CD4-positive, alpha-beta T cell treated with Interleukin-6 at 100 ng/mL for 8 hours (primary cell): Measurements from ENCODE around the gene SLC4A8.
"Not testable (repeated sequence)": the region's sequence is repeated elsewhere in the genome, so short reads cannot be mapped to it uniquely, and the experiment has no call there.

Experiments
- DNase-seq: peaks from one replicate; pipeline ENCODE4 v3.0.0-alpha.2; 2020; ENCODE audit warnings: mixed read lengths, low spot score

Gene SLC4A8

GRCh38 chr12:51430196-51430895 is 5.7 kb downstream of the SLC4A8 start:
- no peak for DNase-seq

GRCh38 chr12:51432921-51433320 is 8.3 kb downstream of the SLC4A8 start:
- DNase-seq: no peak

GRCh38 chr12:51434305-51434704 is 9.7 kb downstream of the SLC4A8 start:
- no peak for DNase-seq

GRCh38 chr12:51437431-51437830 is 12.8 kb downstream of the SLC4A8 start:
- no peak for DNase-seq

GRCh38 chr12:51439330-51439729 is 14.7 kb downstream of the SLC4A8 start:
- DNase-seq: no peak

GRCh38 chr12:51441583-51441982 is 17.0 kb downstream of the SLC4A8 start:
- DNase-seq: no peak

GRCh38 chr12:51442324-51442723 is 17.7 kb downstream of the SLC4A8 start:
- no peak for DNase-seq

GRCh38 chr12:51443573-51443972 is 18.9 kb downstream of the SLC4A8 start:
- no peak for DNase-seq

- DNase-seq: no peak
These were observed 24.1 kb downstream of the SLC4A8 start for GRCh38 chr12:51448618-51449256.

GRCh38 chr12:51449580-51450246 is 25.1 kb downstream of the SLC4A8 start:
- no peak for DNase-seq

GRCh38 chr12:51450333-51450732 is 25.7 kb downstream of the SLC4A8 start:
- DNase-seq: no peak

- DNase-seq: no peak
These were observed 26.2 kb downstream of the SLC4A8 start for GRCh38 chr12:51450806-51451205.

- not testable (repeated sequence) for DNase-seq
These were observed 29.4 kb downstream of the SLC4A8 start for GRCh38 chr12:51454016-51454415.

- DNase-seq: not testable (repeated sequence)
These were observed 30.4 kb downstream of the SLC4A8 start for GRCh38 chr12:51455050-51455449.

- no peak for DNase-seq
These were observed 34.0 kb downstream of the SLC4A8 start for GRCh38 chr12:51458635-51459034.

- DNase-seq: no peak
These were observed 35.9 kb downstream of the SLC4A8 start for GRCh38 chr12:51460519-51460918.

- DNase-seq: no peak
These were observed 40.9 kb downstream of the SLC4A8 start for GRCh38 chr12:51465491-51465890.

- no peak for DNase-seq
These were observed 45.5 kb downstream of the SLC4A8 start for GRCh38 chr12:51470116-51470515.

- DNase-seq: no peak
These were observed 46.7 kb downstream of the SLC4A8 start for GRCh38 chr12:51471111-51471864.

- no peak for DNase-seq
These were observed 48.4 kb downstream of the SLC4A8 start for GRCh38 chr12:51472984-51473383.

- DNase-seq: no peak
These were observed 49.3 kb downstream of the SLC4A8 start for GRCh38 chr12:51473947-51474346.

GRCh38 chr12:51475543-51475942 is 50.9 kb downstream of the SLC4A8 start:
- DNase-seq: no peak

- no peak for DNase-seq
These were observed 56.3 kb downstream of the SLC4A8 start for GRCh38 chr12:51480978-51481377.
